Naive thymus-derived CD8-positive, alpha-beta T cell (primary cell): ENCODE data around the gene PODNL1. TPM values are rescaled to one million over a fixed set of nuclear protein-coding genes. Genes with fewer than 3 reads are reported as not detected.
A peak's percentile ranks its signal among the peaks of the same experiment; 100 is the strongest.

Source experiments
- ATAC-seq, 2 donors: fragments of 150-1000 bp; cut with Tn5 transposase in 1 of 2; sonication (Bioruptor Pico), chemical (Tn5 transposase) in 1 of 2; 1 replicate in 1 of 2; 2 replicates in 1 of 2; pipeline ENCODE4 v1.10.0; 2021; ENCODE audit warnings: mild to moderate bottlenecking in 2 of 2, moderate library complexity in 2 of 2
- POLR2A ChIA-PET: fragments of 350-600 bp; sonication (Branson Sonifier 250); formaldehyde crosslinking; loops from one replicate; lab custom pipeline; 2021; ENCODE audit warnings: antibody characterized with exemption; lab: Charles Lee
- DNase-seq, 10 donors: peaks; one replicate each; pipeline versions ENCODE4 v3.0.0 to v3.0.0-alpha.2; 2020 to 2022
- H3K27ac Mint-ChIP-seq, 10 donors: one replicate each; pipeline ENCODE4 v1.8.0; 2020 to 2022; ENCODE audit warnings: mild to moderate bottlenecking in 10 of 10, mixed read lengths in 10 of 10, moderate library complexity in 4 of 10, inconsistent platforms in 1 of 10
- H3K27me3 Mint-ChIP-seq, 5 donors: one replicate each; pipeline ENCODE4 v1.8.0; 2021 to 2022; ENCODE audit warnings: mixed read lengths in 5 of 5
- H3K36me3 Mint-ChIP-seq, 3 donors: one replicate each; pipeline ENCODE4 v1.8.0; 2020 to 2022; ENCODE audit warnings: mixed read lengths in 3 of 3, mild to moderate bottlenecking in 2 of 3, inconsistent platforms in 1 of 3
- H3K4me1 Mint-ChIP-seq, 4 donors: one replicate each; pipeline ENCODE4 v1.8.0; 2021 to 2022; ENCODE audit warnings: mixed read lengths in 4 of 4
- H3K4me3 Mint-ChIP-seq, 10 donors: one replicate each; pipeline ENCODE4 v1.8.0; 2020 to 2022; ENCODE audit warnings: mild to moderate bottlenecking in 10 of 10, mixed read lengths in 10 of 10, moderate library complexity in 6 of 10, inconsistent platforms in 1 of 10
- H3K9me3 Mint-ChIP-seq, 9 donors: one replicate each; pipeline ENCODE4 v1.8.0; 2020 to 2022; ENCODE audit warnings: mixed read lengths in 9 of 9, mild to moderate bottlenecking in 3 of 9, inconsistent platforms in 1 of 9, moderate library complexity in 1 of 9
- polyA plus RNA-seq, 3 donors: library from polyadenylated mRNA; unstranded; fragments of 300-500 nt; fragmentation: Illumina TruSeq; gene quantifications; one replicate each; pipeline ENCODE4 v1.2.3, GENCODE V29; 2021
- total RNA-seq, 8 experiments: library from RNA in 2 of 8; stranded (reverse) in 2 of 8; gene quantifications; one replicate each; pipeline ENCODE4 v1.2.3 and lab custom pipeline; 2021 to 2026

PODNL1 gene
- total and polyA plus RNA-seq, 5 experiments from 2014 or later, result not detected

DNA sequence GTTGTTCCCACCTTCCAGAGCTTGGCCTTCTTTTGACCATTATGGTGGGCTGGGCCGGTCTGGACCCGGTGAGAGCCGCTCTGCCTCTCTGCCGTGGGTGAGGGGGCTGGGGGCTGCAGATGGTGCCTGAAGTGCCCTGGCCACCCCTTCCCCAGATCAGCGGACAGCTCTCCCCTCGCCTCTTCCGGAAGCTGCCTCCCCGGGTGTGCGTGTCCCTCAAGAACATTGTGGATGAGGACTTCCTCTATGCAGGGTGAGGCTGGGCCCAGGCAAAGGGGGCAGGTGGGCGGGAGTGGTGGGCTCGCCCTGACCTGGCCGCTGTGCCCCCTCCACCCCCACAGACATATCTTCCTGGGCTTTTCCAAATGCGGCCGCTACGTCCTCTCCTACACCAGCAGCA lies 16.0 kb upstream of the PODNL1 start:
- H3K36me3 Mint-ChIP-seq, result peaks cover 0 to 38% (median 2%) of the 10 kb centered on the region in 3 donors
- H3K4me1 Mint-ChIP-seq, result peaks cover 8 to 36% (median 25%) of the 10 kb centered on the region in 4 donors
- peak overlapping the region; percentile 36 to 99 (median 88) for H3K4me3 Mint-ChIP-seq
- POLR2A ChIA-PET, result interaction anchor here (2.9 to 5.3 kb wide), 5 partner anchors 24 to 77 kb away, joined by 18 to 65 read pairs (median 38); partner anchors contain the start of genes IL27RA and RFX1
- no peak for DNase-seq
- ATAC-seq, result no peak
- no peaks in the 10 kb centered on the region for H3K9me3 Mint-ChIP-seq
- H3K27ac Mint-ChIP-seq, result peak overlapping the region in 6 of 10 donors; percentile 29 to 81 (median 58)
- no peaks in the 10 kb centered on the region for H3K27me3 Mint-ChIP-seq

DNA sequence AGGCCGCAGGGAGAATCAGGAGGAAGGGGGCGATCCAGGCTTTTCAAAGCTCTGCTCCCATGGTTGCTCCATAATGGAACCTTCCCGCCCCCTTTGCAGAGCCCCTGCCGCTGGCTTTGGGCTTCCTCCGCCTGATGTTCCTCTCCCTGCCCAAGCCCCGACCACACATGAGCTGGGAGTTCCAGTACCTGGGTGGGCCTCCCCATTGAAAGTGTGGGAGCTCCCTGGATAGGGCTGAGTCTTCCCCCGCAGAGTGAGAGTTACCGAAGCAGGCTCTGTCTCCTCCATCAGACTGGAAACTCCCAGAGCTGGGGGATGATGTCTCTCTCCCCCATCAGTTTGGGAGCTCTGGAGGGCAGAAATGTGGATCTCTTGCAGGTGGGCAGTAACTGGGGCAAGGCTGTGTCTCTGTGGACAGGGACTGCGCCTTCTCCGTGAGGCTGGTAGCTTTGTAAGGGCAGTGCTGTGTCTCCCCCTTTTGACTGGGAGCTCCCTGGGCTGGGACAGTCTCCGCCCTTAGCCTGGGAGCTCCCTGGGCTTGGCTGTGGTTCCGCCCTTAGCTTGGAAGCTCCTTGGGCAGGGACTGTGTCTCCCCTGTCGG lies 14.8 kb upstream of the PODNL1 start:
- DNase-seq (peak in 1 of 10 donors; percentile 18), ATAC-seq (no peak)
- Mint-ChIP-seq H3K27ac (peak overlapping the region; percentile 53 to 97 (median 88)), H3K4me3 (peak overlapping the region; percentile 74 to 99 (median 88)), H3K4me1 (peaks cover 7 to 28% (median 25%) of the 10 kb centered on the region in 4 donors), H3K36me3 (peaks cover 0 to 33% (median 2%) of the 10 kb centered on the region in 3 donors), H3K9me3 (no peaks in the 10 kb centered on the region), H3K27me3 (no peaks in the 10 kb centered on the region)
- POLR2A ChIA-PET, result interaction anchor here (0.5 to 5.3 kb wide), 19 partner anchors 9 to 569 kb away, joined by 3 to 65 read pairs (median 4); partner anchors contain the start of genes IL27RA, MISP3 and RFX1

DNA sequence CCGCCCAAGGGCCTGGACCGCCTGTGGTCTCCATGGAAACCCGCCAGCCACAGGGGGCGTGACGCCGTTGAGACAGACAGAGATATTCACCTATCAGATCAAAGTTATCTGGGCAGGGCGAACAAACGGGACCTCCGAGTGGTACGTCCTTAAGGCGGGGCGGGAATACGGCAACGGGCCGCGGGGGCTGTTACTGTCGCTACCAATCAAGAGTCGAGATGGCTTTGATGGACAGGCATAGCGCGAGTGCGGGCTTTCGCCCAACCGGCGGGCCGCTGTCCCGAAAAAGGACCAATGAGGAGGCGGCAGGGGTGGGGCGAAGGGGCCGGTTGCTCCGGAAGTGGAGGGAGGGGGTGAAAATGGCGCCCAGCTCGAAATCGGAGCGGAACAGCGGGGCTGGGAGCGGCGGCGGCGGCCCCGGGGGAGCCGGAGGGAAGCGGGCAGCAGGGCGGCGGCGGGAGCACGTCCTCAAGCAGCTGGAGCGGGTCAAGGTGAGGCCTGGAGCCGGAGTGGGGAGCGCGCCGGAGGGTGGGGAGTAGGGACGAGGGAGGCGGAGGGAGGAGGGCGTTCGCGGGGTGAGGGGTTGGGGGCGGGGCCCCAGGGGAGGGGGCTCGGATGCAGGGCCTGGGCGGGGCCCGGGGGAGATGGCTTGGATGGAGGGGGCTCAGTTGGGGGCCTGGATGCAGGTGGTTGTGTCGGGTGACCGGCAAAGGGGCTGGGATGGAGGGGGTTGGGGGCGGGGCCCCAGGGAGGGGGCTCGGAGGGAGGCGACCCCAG lies 14.1 kb upstream of the PODNL1 start, which contains the start of gene DCAF15:
TSS of gene DCAF15 (plus strand) at position 356 of the 777 bp plus-strand sequence. CDS start at position 360, 4 bp downstream.
- peak within 1 kb of the TSS; percentile 88 to 99 (median 93) for H3K4me3 Mint-ChIP-seq
- peak within 1 kb of the TSS; percentile 88 to 98 (median 96) for H3K27ac Mint-ChIP-seq
- no peaks in the 10 kb centered on the region for H3K9me3 Mint-ChIP-seq
- no peaks in the 10 kb centered on the region for H3K27me3 Mint-ChIP-seq
- H3K4me1 Mint-ChIP-seq, result peaks cover 7 to 28% (median 25%) of the 10 kb centered on the region in 4 donors
- ATAC-seq (peak; percentile 96 to 97), DNase-seq (peak; percentile 93 to 100 (median 99))
- POLR2A ChIA-PET, result interaction anchor here (0.5 to 5.3 kb wide), 22 partner anchors 8 to 569 kb away, joined by 3 to 65 read pairs (median 4); partner anchors contain the start of genes IL27RA, MISP3 and RFX1
- peaks cover 0 to 28% (median 2%) of the 10 kb centered on the region in 3 donors for H3K36me3 Mint-ChIP-seq

DNA sequence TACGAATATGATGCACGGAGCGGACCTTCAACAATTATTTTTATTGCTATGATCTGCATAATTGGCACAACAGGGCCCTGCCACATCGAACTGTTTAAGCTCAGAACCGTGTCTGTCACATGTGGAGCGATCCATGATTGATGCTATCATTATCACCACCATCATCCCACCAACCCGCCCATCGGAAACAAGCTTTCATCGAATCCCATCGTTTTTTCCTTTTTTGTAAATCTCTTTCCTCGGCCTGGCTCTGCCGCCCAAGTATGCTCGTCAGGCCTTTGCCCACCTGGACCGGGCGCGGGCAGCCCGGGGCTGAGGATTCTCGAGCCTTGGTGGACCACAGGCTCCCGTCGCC lies 13.6 kb upstream of the PODNL1 start:
- H3K9me3 Mint-ChIP-seq, result no peaks in the 10 kb centered on the region
- peak overlapping the region; percentile 88 to 99 (median 93) for H3K4me3 Mint-ChIP-seq
- peak; percentile 10 to 18 for ATAC-seq
- DNase-seq, result no peak
- H3K27me3 Mint-ChIP-seq, result no peaks in the 10 kb centered on the region
- POLR2A ChIA-PET, result interaction anchor here (0.5 to 5.3 kb wide), 16 partner anchors 9 to 140 kb away, joined by 3 to 65 read pairs (median 4); partner anchors contain the start of genes IL27RA and RFX1
- H3K36me3 Mint-ChIP-seq, result peaks cover 0 to 22% (median 0%) of the 10 kb centered on the region in 3 donors
- H3K27ac Mint-ChIP-seq, result peak overlapping the region; percentile 88 to 98 (median 96)
- peaks cover 7 to 26% (median 23%) of the 10 kb centered on the region in 4 donors for H3K4me1 Mint-ChIP-seq

DNA sequence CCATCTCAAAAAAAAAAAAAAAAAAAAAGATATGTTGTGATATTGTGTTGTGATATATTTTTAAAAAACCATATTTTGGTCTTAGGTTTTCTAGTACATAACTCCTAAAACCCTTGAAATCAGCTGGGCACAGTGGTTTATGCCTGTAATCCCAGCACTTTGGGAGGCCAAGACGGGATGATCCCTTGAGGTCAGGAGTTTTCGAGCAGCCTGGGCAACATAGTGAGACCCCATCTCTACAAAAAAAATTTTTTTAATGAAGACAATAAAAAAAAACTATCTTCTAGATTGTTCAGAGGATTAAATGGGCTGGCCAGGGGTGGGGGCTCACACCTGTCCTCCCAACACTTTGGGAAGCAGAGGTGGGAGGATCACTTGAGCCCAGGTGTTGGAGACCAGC lies 12.8 kb upstream of the PODNL1 start:
- Mint-ChIP-seq H3K4me3 (no peak overlapping the region), H3K36me3 (peaks cover 0 to 18% (median 0%) of the 10 kb centered on the region in 3 donors), H3K27me3 (no peaks in the 10 kb centered on the region), H3K4me1 (peaks cover 7 to 26% (median 23%) of the 10 kb centered on the region in 4 donors), H3K9me3 (no peaks in the 10 kb centered on the region), H3K27ac (no peak overlapping the region)
- POLR2A ChIA-PET, result interaction anchor here (0.7 to 5.3 kb wide), 7 partner anchors 9 to 140 kb away, joined by 3 to 65 read pairs (median 8); partner anchors contain the start of gene IL27RA
- DNase-seq (no peak), ATAC-seq (no peak)

DNA sequence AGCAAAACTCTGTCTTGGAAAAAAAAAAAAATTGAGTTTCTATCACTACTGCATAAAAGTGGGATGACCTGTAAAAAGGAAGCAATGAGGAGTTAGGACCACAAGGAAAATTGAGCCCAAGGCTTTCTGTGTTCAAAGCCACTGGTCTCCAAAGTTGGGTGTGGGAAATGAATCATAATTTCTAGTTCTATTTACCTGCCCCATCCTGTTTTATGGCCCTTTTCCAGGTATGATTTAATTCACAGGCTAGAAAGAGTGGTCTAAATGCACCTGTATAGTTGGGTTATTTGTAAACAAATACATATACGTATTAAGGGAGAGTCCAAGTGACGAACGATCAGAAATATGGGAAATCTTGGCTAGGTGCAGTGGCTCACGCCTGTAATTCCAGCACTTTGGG lies 8.2 kb upstream of the PODNL1 start:
- Mint-ChIP-seq H3K4me1 (no peaks in the 10 kb centered on the region), H3K4me3 (no peak overlapping the region), H3K27me3 (no peaks in the 10 kb centered on the region), H3K27ac (no peak overlapping the region), H3K9me3 (no peaks in the 10 kb centered on the region), H3K36me3 (no peaks in the 10 kb centered on the region)
- POLR2A ChIA-PET, result no interaction called here
- no peak for DNase-seq
- no peak for ATAC-seq

DNA sequence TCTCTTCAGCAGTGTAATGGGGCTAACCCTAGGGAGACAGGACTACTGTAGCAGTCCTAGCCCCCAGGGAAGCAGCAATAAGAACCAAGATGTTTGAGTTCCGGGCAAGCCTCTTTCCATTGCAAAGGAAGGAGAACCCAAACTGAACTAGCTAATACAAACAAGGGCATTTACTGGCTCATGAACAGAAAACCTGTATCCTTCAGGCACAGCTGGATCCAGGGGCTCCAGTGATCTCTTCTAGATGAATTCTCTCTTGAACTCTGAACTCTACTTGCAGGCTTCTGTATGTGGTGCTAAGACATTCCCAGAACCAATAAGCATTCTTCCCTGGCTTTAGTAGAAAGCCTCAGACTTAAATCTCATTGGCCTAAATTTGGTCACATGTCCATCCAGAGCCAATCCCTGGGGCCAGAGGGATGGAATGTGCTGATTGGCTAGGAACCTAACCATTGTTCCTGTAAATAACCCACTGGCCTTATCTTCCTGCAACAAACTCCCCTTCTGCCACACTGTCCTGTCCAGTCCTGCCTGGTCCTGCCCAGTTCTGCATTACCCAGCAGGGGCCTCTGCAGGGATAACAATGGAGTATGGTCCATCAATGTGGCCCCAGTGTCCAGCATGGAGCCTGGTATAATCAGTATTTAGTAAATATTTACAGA lies 3.9 kb upstream of the PODNL1 start:
- ATAC-seq (no peak), DNase-seq (no peak)
- POLR2A ChIA-PET, result no interaction called here
- H3K9me3 Mint-ChIP-seq, result no peaks in the 10 kb centered on the region
- no peak overlapping the region for H3K4me3 Mint-ChIP-seq
- peaks cover 0 to 13% (median 3%) of the 10 kb centered on the region in 5 donors for H3K27me3 Mint-ChIP-seq
- H3K36me3 Mint-ChIP-seq, result no peaks in the 10 kb centered on the region
- H3K27ac Mint-ChIP-seq, result no peak overlapping the region
- H3K4me1 Mint-ChIP-seq, result peaks cover 0 to 3% (median 0%) of the 10 kb centered on the region in 4 donors

DNA sequence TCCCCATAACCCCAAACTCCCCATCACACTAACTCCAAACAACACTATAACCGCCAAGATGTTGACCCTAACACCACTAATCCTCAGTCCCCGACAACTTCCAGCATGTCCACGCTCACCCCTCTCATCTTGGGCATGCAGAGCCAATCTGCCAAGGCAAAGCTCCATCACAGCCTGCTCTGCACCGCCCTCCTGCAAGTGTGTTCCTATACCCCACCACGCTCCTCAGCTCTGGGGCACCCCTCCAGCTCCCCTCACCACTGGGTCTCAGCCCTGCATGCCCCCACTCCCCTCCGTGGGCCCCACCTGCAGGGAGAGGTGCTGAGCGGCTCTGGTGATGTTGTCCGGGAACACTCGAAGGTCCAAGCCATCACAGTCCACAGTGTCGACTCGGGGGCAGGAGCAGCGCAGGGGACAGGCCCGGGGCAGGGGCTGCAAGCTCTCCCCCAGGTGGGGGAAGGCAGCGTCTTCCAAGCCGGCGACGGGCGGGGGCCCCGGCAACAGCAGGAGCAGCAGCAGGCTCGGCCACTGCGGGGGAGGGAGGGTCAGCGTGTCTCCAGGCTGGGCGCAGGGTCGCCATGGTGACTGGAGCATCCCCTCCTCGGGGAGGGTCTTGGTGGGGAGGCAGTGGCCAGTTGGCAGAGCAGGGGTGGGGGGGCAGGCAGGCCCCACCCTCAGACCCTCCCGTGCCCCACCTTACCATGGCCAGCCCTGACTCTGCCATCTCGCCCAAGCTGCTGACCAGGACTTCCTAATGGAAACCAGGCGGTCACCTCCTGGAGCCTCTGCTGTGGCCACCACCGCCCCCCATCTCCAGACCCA lies 527 bp downstream of the PODNL1 start:
- Mint-ChIP-seq H3K27ac (no peak overlapping the region), H3K4me1 (peaks cover 5 to 19% (median 11%) of the 10 kb centered on the region in 4 donors), H3K27me3 (peaks cover 3 to 20% (median 6%) of the 10 kb centered on the region in 5 donors), H3K4me3 (no peak overlapping the region), H3K9me3 (no peaks in the 10 kb centered on the region), H3K36me3 (no peaks in the 10 kb centered on the region)
- ATAC-seq, result no peak
- no peak for DNase-seq
- POLR2A ChIA-PET, result interaction anchor here (0.5 to 1.2 kb wide), 2 partner anchors 69 to 634 kb away, joined by 3 read pairs; partner anchors contain the start of gene RFX1

DNA sequence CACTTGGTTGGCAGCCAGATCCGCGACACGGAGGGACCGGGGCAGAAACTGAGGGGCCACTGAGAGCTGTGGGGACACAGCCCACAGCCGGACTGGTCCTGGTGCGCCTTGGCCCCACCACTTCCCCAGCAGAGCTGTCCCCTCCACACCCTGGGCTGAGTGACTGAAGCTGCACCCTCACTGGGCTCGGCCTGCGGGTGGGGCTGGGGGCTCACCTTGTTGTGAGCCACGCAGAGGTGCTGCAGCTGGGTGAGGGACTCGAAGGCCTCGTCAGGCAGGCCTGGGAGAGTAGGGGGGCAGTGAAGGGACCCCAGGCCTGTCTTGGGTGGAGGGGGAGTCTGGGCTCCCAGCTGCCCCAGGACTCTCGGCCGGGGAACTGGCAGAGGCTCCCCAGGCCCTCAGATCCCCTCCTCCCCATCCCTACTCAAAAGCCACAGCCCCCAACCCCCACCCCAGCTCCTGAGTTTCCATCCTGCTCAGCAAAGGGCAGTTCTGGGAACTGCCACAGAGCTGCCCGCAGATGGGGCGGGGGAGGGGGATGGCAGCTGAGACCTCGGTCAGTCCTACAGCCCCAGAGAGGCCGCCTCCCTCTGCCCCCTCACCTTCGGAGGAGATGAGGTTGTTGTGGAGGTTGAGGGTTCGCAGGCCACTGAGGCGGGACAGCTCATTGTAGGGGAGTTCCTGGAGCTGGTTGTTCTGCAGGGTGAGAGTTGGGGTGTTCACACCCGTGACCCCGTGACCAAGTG lies 2.3 kb downstream of the PODNL1 start:
- Mint-ChIP-seq H3K4me3 (no peak overlapping the region), H3K9me3 (no peaks in the 10 kb centered on the region), H3K36me3 (no peaks in the 10 kb centered on the region), H3K27me3 (peaks cover 3 to 20% (median 6%) of the 10 kb centered on the region in 5 donors), H3K4me1 (peaks cover 5 to 19% (median 12%) of the 10 kb centered on the region in 4 donors), H3K27ac (no peak overlapping the region)
- ATAC-seq (no peak), DNase-seq (no peak)
- POLR2A ChIA-PET, result interaction anchor here (0.6 kb wide), 1 partner anchor 142 kb away, joined by 5 read pairs; no protein-coding TSS in a partner anchor

DNA sequence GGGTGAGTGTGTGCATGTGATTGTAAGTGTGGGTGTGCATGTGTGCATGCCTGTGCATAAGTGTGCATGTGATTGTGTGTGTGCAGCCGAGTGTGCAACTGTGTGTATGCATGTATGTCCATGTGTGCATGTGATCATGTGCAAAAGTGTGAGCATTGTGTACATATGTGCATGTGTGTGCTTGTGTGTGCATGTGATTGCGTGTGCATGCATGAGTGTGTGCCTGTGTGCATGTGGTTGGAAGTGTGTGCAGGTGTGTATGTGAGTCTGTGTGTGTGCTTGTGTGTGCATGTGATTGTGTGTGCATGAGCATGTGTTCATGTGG lies 3.5 kb downstream of the PODNL1 start:
- H3K4me1 Mint-ChIP-seq, result peaks cover 5 to 19% (median 12%) of the 10 kb centered on the region in 4 donors
- H3K36me3 Mint-ChIP-seq, result no peaks in the 10 kb centered on the region
- no peak for DNase-seq
- H3K9me3 Mint-ChIP-seq, result no peaks in the 10 kb centered on the region
- ATAC-seq, result no peak
- H3K27me3 Mint-ChIP-seq, result peaks cover 3 to 20% (median 6%) of the 10 kb centered on the region in 5 donors
- no peak overlapping the region for H3K4me3 Mint-ChIP-seq
- POLR2A ChIA-PET, result interaction anchor here (1.1 kb wide), 1 partner anchor 97 kb away, joined by 3 read pairs; the partner anchor contains the start of gene IL27RA
- peak overlapping the region in 1 of 10 donors; percentile 66 for H3K27ac Mint-ChIP-seq

DNA sequence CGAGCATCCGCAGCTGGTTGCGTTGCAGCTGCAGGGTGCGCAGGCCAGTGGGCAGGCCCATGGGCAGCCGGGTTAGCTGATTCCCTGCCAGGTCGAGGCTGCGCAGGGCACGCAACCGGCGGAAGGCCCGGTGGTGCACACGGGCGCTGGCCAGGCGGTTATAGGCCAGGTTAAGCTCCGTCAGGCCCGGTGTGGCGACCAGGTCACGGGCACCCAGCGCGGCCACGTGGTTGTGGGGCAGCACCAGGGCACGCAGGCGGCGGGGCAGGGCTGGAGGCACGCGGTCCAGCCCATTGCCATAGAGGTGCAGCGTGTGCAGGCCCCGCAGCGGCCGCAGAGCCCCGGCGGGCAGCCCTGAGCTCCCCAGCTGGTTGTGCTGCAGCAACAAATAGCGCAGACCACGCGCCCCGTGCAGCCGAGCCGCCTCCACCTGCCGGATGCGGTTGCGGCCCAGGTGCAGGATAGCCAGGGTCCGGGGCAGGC lies 5.3 kb downstream of the PODNL1 start:
- ATAC-seq (no peak), DNase-seq (no peak)
- H3K27ac Mint-ChIP-seq, result no peak overlapping the region
- H3K4me1 Mint-ChIP-seq, result peaks cover 5 to 19% (median 12%) of the 10 kb centered on the region in 4 donors
- POLR2A ChIA-PET, result no interaction called here
- H3K9me3 Mint-ChIP-seq, result no peaks in the 10 kb centered on the region
- peaks cover 3 to 20% (median 6%) of the 10 kb centered on the region in 5 donors for H3K27me3 Mint-ChIP-seq
- H3K4me3 Mint-ChIP-seq, result no peak overlapping the region
- H3K36me3 Mint-ChIP-seq, result peaks cover 0 to 3% (median 0%) of the 10 kb centered on the region in 3 donors
